Measurements from ENCODE around the gene FAM13A.
"Not testable (repeated sequence)": the region's sequence is repeated elsewhere in the genome, so short reads cannot be mapped to it uniquely, and the experiment has no call there.

FAM13A gene

DNA sequence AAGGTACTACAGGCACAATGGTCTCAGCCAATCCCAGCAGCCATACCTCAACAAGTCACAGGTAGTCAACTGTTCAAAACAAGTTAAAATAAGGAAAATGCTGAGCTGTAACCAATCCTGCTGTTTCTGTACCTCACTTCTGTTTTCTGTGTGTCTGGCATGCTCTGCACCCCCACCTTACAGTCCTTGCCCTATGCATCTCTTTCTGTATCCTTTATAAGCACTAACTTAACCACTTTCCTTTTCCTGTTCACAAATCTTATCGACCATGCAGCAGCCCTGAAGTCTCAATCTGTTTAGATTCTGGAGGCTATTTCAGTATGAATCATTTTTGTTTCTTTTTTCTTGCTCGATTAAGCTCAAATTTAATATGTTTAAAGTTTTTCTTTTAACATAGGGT lies 12.5 kb upstream of the FAM13A start:
- H3K27me3 ChIP-seq (replicated peaks; ENCODE audit: control insufficient read depth, insufficient read depth, low read length) = no peaks in the 10 kb centered on the region
- TF ChIP-seq, protein P1, sequence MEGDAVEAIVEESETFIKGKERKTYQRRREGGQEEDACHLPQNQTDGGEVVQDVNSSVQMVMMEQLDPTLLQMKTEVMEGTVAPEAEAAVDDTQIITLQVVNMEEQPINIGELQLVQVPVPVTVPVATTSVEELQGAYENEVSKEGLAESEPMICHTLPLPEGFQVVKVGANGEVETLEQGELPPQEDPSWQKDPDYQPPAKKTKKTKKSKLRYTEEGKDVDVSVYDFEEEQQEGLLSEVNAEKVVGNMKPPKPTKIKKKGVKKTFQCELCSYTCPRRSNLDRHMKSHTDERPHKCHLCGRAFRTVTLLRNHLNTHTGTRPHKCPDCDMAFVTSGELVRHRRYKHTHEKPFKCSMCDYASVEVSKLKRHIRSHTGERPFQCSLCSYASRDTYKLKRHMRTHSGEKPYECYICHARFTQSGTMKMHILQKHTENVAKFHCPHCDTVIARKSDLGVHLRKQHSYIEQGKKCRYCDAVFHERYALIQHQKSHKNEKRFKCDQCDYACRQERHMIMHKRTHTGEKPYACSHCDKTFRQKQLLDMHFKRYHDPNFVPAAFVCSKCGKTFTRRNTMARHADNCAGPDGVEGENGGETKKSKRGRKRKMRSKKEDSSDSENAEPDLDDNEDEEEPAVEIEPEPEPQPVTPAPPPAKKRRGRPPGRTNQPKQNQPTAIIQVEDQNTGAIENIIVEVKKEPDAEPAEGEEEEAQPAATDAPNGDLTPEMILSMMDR (IDR thresholded peaks at IDR 0.05; ENCODE audit: insufficient read depth, low read length, poor library complexity, severe bottlenecking) = no peak
- no peaks in the 10 kb centered on the region for H3K36me3 ChIP-seq (ENCODE audit: control insufficient read depth, insufficient read depth, low read length)
- H3K4me3 ChIP-seq (replicated peaks; ENCODE audit: low read depth, low read length) = no peak overlapping the region
- DNase-seq (ENCODE audit: extremely low read depth, insufficient read length) = no peak

DNA sequence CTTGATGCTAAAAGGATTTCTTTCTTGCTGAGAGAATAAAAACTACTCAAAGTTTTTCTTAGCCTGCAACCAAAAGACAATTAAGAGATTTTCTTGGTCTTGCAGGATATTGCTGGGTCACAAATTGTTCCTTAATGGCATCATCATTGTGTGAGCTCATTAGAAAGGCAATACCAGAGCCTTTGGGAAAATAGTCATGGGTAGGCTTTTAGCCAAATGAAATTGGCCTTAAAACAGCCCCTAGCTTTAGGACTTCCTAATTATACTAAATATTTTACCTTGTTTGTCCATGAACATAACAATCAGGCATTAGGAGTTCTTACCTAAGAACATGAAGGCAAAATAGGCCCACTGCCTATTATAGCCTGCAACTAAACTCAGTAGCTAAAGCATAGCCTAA lies 10.4 kb upstream of the FAM13A start:
- Histone ChIP-seq H3K27me3 (replicated peaks; ENCODE audit: control insufficient read depth, insufficient read depth, low read length) (no peaks in the 10 kb centered on the region), H3K4me3 (replicated peaks; ENCODE audit: low read depth, low read length) (no peak overlapping the region), H3K36me3 (ENCODE audit: control insufficient read depth, insufficient read depth, low read length) (no peaks in the 10 kb centered on the region)
- DNase-seq (ENCODE audit: extremely low read depth, insufficient read length) = no peak
- TF ChIP-seq, protein P1 (IDR thresholded peaks at IDR 0.05; ENCODE audit: insufficient read depth, low read length, poor library complexity, severe bottlenecking) = no peak

DNA sequence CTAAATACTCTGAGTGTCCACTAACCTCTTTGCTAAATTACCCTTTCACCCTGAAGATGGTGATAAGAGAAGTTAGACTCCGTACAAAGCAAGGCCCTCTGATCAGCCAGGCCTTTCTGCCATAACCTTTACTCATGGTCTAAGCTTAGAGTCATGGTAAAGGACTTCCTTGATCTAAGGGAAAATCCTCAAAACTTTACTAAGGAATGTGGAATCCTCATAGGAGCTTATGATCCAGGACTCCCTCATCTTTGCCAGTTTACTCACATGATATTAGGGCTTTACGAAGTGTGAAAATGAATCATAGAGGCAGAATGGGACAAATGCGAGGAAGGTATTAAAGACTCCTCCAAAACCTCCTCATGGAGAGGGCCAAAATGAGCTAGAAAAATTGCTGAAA lies 7.9 kb upstream of the FAM13A start:
- Histone ChIP-seq H3K36me3 (ENCODE audit: control insufficient read depth, insufficient read depth, low read length) (no peaks in the 10 kb centered on the region), H3K4me3 (replicated peaks; ENCODE audit: low read depth, low read length) (no peak overlapping the region), H3K27me3 (replicated peaks; ENCODE audit: control insufficient read depth, insufficient read depth, low read length) (no peaks in the 10 kb centered on the region)
- TF ChIP-seq, protein P1 (IDR thresholded peaks at IDR 0.05; ENCODE audit: insufficient read depth, low read length, poor library complexity, severe bottlenecking) = no peak
- no peak for DNase-seq (ENCODE audit: extremely low read depth, insufficient read length)

DNA sequence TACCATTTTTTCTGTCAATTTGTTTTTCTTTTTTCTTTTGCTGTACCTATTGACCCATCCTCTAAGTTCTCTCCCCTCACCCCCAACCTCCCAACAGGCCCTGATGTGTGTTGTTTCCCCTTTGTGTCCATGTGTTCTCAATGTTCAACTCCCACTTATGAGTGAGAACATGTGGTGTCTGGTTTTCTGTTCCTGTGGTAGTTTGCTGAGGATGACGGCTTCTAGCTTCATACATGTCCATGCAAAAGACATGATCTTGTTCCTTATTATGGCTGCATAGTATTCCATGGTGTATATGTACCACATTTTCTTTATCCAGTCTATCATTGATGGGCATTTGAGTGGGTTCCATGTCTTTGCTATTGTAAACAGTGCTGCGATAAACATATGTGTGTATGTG lies 859 bp upstream of the FAM13A start:
- H3K4me3 ChIP-seq (replicated peaks; ENCODE audit: low read depth, low read length); H3K36me3 ChIP-seq (ENCODE audit: control insufficient read depth, insufficient read depth, low read length); DNase-seq (ENCODE audit: extremely low read depth, insufficient read length); H3K27me3 ChIP-seq (replicated peaks; ENCODE audit: control insufficient read depth, insufficient read depth, low read length): not testable (repeated sequence)

DNA sequence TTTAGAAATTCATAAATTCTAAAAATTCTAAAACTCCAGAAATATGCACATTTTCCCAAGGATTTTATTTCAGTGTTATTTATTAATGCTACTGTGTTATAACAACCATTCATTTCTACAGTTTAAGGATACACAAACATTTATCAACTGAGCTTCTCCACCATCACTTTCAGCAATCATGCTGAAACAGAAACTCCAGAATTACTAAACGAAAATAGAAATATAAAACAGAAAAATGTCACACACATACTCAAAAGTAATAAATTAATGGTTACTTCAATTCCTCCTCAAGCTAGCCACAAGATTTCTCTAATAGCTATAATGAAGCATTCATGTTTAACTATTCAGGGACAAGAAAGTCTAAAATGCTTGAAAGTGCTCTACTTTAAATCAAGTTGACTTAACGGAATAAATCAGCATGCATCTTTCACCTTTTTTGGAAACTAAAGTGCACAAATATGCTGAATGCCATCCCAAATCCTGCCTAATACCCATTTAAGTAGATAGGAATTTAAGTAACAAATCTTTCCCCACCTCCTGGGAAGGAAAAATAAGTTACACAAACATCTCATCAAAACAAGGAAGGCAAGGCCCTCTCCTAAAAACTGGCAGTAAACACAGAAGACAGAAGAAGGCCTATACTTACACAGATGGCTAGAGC lies 563 bp downstream of the FAM13A start:
- TF ChIP-seq, protein P1 (IDR thresholded peaks at IDR 0.05; ENCODE audit: insufficient read depth, low read length, poor library complexity, severe bottlenecking) = no peak
- Histone ChIP-seq H3K4me3 (replicated peaks; ENCODE audit: low read depth, low read length) (no peak overlapping the region), H3K27me3 (replicated peaks; ENCODE audit: control insufficient read depth, insufficient read depth, low read length) (no peaks in the 10 kb centered on the region), H3K36me3 (ENCODE audit: control insufficient read depth, insufficient read depth, low read length) (no peaks in the 10 kb centered on the region)
- DNase-seq (ENCODE audit: extremely low read depth, insufficient read length) = no peak

DNA sequence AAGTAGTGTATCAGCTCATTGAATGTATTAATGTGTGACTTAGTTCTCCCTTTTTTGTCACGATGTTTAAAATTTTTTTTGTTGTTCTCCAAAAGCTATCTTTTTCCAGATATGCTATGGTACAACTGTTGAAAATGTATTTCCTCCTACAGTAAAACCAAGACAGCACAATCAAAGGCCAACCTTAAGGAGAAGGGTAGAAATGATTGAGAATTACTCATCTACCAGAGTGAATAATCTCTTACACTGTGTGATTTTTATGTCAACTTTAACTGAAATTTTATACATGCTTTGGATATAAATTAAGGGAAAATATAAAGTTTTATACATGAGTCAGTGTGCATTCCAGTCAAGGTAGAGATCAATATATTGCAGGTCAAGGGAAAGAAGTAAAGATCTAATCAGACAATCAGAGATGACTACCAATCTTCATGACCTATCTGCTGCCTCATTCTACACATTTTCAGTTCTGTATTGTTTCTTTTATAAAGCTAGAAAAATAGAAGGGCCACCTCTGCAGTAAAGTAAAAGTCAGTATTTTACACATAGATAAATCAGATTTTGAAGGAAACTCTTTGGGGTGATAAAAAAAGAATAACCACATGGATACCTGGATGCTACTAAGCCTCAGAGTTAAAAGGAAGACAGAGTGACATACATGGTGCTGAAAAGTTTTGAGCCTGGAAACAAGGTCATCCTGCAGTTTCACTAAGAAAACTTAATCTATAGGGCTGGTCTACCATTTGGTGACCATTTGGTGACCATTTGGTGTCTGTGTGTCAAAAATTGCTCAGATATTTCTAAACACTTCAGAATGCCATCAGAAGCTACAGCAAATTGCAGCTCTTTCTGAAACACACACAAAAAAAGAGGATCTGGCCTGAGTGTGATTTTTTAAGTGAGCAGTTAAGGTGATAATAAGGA lies 1.6 kb downstream of the FAM13A start:
- TF ChIP-seq, protein P1 (IDR thresholded peaks at IDR 0.05; ENCODE audit: insufficient read depth, low read length, poor library complexity, severe bottlenecking) = no peak

More for the DNA sequence above, 1.6 kb downstream of the FAM13A start:
- Histone ChIP-seq H3K36me3 (ENCODE audit: control insufficient read depth, insufficient read depth, low read length) (no peaks in the 10 kb centered on the region), H3K4me3 (replicated peaks; ENCODE audit: low read depth, low read length) (no peak overlapping the region), H3K27me3 (replicated peaks; ENCODE audit: control insufficient read depth, insufficient read depth, low read length) (no peaks in the 10 kb centered on the region)
- DNase-seq (ENCODE audit: extremely low read depth, insufficient read length) = no peak

Data from GM06990 (cell line).